Fibroblast of mammary gland (primary cell): Measurements from ENCODE around the gene FBXO9.
A peak's percentile ranks its signal among the peaks of the same experiment; 100 is the strongest.

Source experiments
- DNase-seq: peaks from one replicate; pipeline ENCODE4 v3.0.0-alpha.2; 2010; ENCODE audit warnings: low read depth
- H3K4me3 ChIP-seq: 2 replicates; pipeline ENCODE4 v1.5.1; 2011; ENCODE audit warnings: low read depth, mild to moderate bottlenecking, low read length, moderate library complexity; ENCODE audit not compliant: control insufficient read depth
- CTCF ChIP-seq: conservative IDR thresholded peaks from 2 replicates; pipeline ENCODE4 v1.5.1; 2011; ENCODE audit warnings: low read depth, low read length, inconsistent platforms; ENCODE audit not compliant: control insufficient read depth, insufficient read depth

The FBXO9 gene

GRCh38 chr6:53103993-53104675 is 38.9 kb downstream of the FBXO9 start:
- peak; percentile 17 for TF ChIP-seq CTCF
- no peak overlapping the region for H3K4me3 ChIP-seq
- peak; percentile 14 for DNase-seq

GRCh38 chr6:53104916-53105315 is 39.7 kb downstream of the FBXO9 start:
- no peak for TF ChIP-seq CTCF
- no peak for DNase-seq
- no peak overlapping the region for H3K4me3 ChIP-seq

- TF ChIP-seq CTCF, result no peak
- DNase-seq, result peak; percentile 52
- no peak overlapping the region for H3K4me3 ChIP-seq
Measured at GRCh38 chr6:53107091-53107490, 41.9 kb downstream of the FBXO9 start.

GRCh38 chr6:53109612-53110011 is 44.4 kb downstream of the FBXO9 start:
- DNase-seq, result no peak
- H3K4me3 ChIP-seq, result no peak overlapping the region
- no peak for TF ChIP-seq CTCF

GRCh38 chr6:53111865-53112264 is 46.7 kb downstream of the FBXO9 start:
- no peak for TF ChIP-seq CTCF
- no peak for DNase-seq
- no peak overlapping the region for H3K4me3 ChIP-seq

GRCh38 chr6:53112404-53112803 is 47.2 kb downstream of the FBXO9 start:
- no peak for TF ChIP-seq CTCF
- no peak overlapping the region for H3K4me3 ChIP-seq
- no peak for DNase-seq

GRCh38 chr6:53112871-53113270 is 47.7 kb downstream of the FBXO9 start:
- H3K4me3 ChIP-seq, result no peak overlapping the region
- no peak for DNase-seq
- TF ChIP-seq CTCF, result no peak
